Measurements from ENCODE around the gene TAPT1.
"Not testable (repeated sequence)": the region's sequence is repeated elsewhere in the genome, so short reads cannot be mapped to it uniquely, and the experiment has no call there.

Gene TAPT1, protein sequence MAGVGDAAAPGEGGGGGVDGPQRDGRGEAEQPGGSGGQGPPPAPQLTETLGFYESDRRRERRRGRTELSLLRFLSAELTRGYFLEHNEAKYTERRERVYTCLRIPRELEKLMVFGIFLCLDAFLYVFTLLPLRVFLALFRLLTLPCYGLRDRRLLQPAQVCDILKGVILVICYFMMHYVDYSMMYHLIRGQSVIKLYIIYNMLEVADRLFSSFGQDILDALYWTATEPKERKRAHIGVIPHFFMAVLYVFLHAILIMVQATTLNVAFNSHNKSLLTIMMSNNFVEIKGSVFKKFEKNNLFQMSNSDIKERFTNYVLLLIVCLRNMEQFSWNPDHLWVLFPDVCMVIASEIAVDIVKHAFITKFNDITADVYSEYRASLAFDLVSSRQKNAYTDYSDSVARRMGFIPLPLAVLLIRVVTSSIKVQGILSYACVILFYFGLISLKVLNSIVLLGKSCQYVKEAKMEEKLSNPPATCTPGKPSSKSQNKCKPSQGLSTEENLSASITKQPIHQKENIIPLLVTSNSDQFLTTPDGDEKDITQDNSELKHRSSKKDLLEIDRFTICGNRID

DNA sequence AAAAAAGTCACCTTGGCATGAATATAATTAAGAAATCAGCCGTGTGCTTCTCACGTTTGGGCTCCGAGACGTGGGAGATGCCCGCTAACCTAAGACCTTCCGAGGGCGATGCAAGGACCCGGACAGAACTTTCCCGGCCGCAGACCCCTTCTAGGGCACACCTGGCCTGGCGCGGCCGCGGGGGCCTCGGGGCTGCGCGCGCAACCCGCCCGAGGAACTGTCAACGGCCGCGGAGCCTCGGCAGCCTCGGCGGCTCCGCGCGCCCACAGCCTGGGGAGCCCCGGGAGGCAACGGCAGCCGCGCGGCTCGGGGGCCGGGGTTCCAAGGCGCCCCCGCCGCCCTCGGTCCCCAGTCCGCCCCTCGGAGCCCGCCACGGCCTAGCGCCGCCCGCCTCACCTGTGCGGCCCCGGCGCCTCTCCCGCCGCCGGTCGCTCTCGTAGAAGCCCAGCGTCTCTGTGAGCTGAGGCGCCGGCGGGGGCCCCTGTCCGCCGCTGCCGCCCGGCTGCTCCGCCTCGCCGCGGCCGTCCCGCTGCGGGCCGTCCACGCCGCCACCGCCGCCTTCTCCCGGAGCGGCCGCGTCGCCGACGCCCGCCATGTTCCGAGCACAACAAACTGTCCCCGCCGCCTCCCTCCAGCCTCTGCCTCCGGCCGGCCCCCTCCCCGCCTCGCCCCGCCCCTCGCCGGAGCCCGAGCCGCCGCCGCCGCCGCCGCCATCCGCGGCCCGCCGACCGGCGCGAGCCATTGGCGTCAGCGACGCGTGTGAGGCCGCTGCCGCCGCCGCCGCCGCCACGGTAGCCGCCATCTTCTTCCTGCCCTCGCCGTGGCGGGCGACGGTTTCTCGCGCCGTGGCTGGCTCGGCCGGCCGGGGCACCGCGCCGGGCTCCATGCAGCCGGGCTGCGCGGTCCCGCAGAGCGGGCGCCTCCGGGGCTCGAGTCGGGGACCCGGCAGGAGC, at the start of gene TAPT1:
Gene TAPT1, minus strand, starts transcription at position 609 of the 953 bp plus-strand sequence. Its CDS starts 14 bp downstream, at position 595.
- DNase-seq = peak; percentile 74 to 80

DNA sequence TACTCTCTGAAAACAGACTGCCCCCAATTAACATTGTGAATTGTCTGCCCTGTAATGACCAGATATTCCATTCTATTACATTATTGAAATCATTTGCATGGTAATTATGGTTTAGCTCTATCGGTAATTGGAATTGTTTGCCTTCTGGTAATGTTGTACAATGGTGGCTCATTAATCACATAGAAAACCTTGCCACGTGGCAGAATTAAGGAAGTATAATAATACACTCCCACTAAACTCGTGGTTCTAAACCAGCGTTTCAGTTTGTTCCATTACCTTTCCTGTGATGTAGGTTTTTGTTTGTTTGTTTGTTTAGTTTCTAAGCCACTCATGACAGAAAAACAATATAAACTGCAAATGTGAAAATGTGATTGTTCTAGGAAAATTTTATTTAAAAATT, 45.1 kb upstream of the TAPT1 start:
- peak in 1 of 2 experiments; percentile 31 for DNase-seq

DNA sequence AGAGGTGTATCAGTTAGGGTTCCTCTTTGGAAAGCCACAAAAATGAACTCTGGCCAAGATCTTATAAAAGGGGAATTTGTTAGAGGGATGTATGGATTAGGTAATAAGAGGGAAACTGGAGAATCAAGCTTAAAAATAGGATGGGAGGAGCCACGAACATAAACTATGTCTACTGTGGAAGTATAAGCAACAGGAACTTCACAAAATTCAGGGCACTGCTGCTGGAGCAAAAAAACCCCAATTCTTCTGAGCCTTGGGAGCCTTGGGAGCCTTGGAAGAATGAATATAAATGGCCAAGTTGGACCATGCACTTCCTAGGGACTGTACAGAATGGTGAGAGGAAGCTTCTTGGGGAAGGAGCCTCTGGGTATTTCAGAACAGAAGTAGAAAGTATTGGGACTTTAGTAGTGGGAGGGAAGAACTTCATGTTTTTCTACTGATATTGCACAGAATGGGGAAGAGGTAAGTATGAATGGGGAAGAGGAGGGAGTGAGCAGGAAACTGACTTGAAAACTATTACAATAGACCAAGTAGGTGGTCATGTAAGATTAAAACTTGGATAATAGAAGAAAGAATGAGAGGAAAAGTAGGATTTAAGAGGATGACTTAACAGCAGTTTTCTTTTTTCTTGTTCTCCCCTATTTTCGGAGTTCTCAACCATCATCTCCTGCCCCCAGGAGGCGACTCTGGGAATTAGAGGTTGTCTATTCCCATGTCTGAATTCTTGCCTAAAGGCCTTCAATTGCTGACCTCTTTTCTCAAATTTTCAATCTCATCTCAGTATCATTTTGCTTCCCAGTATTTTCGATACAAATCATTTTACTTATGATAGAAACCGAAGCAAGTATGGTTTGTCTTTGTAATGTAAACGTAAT, 44.4 kb upstream of the TAPT1 start:
- no peak for DNase-seq

DNA sequence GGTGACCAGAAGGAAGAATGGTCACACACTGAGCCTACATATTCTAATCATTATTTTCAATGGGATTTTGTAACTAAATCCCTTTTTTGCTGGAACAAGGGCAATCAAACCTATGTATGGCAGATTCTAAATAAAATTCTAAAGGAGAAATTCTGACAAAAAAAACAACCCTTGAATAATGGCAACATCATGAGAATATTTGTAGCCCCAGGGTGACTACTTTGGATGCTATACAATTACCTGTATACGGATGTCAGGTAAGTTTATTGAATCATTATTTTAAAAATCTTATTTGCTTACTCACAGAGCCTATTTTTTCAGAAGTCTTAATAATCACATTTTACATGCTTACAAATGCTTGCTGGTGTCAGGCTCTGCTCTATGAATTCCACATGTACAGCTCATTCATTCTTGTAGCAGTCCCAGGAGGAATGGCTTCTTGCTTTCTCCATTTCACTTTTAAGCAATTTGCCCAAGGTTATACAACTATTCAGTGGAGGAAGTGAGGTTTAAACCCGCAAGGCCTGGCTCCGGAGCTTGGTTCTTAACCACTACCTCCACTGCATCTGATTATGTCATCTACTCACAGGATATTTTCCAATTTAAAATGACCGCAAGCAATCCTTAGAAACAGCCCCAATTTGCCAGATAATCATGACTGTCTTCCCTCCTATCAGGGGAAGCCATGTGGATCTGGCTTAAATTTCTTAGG, 43.6 kb upstream of the TAPT1 start:
- not testable (repeated sequence) for DNase-seq

DNA sequence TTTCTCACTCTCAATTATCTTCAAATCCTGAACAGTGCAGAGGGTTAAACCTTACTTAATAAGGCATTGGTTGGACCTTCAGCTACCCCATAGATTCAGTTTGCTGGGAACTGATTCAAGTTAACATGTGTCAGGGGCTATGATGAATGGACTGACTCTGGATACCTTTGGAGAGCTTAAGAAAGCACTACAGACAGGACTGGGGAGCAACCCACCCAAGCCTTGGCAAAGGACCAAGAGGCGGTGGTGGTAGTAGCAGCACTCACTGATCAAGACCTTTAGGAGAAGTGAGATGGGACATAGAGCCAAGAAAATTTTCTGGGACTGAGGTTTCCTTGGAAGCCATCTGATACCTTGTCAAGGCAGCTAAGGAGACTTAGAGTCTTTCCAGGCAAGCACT, 43.0 kb upstream of the TAPT1 start:
- DNase-seq = no peak

DNA sequence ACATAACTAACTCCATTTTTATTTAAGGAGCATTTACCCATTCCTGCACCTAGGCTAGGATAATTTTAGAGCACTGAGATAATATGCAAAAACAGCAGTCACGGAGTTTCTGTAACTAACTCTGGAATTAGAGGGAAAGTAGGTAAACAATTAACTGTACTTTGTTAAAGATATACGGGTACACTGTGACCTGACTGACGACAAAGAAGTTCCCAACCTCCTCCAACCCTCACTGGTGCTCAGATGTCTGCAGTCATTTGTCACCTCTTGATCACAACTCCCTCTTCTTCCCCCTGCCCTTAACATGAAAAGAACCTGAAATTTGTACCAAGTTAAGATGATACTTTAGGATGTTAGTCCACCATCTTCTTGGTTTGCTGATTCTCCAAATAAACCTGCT, 42.0 kb upstream of the TAPT1 start:
- DNase-seq = no peak

DNA sequence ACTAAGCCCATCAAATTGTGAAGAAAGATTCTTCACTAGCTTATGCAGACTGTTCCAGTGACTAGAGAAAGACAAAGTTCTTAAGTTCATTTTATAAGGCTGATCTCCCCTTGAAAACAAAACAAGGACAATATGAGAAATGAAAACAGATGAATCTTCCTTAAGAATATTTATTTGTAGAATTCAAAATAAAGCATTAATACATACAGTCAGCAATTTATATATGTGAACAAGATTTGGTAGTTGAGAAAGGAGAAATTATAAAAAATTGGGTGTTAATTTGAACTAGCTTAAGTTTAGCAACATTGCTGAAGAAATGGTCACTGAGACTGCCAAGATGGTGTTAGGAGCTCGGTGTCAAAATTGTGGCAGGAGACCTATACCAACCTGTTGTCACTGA, 41.4 kb upstream of the TAPT1 start:
- DNase-seq = no peak

DNA sequence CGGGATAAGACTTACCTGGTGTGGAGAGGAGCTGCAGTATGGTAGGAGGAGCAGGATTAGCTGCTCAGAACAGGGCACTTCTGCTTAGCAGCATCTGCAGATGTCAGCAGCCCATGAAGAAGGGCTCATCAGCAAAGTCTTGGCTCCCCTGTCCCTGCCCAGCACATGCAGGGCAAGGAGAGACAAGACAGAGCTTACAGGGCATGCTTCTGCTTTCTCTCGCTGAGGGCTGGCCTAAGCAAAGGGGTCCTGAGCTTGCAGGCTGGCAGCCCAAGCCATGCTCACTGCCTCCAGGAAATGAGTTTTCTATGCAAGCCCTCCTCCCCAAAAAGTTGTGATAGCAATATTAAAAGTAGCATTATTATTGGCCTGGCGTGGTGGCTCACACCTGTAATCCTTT, 39.5 kb upstream of the TAPT1 start:
- DNase-seq = no peak

DNA sequence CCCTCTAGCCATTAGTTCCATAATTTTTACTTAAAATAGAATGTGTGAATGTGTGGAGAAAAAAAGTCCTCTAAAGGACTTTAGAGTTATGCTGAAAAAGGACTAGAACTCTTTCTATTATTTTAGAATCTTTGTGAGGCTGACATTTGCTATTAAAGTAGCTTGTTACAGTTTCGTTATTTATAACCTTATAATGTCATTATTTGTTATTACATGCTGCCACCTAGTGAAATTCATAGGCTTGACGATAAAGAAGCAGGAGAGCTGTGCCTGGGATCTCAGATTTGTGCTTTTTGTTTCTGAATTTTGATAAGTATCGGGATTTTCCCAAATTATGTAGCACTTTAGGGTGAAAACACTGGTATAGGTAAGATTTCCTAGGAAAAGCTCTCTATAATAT, 38.5 kb upstream of the TAPT1 start:
- peak; percentile 40 to 60 for DNase-seq

DNA sequence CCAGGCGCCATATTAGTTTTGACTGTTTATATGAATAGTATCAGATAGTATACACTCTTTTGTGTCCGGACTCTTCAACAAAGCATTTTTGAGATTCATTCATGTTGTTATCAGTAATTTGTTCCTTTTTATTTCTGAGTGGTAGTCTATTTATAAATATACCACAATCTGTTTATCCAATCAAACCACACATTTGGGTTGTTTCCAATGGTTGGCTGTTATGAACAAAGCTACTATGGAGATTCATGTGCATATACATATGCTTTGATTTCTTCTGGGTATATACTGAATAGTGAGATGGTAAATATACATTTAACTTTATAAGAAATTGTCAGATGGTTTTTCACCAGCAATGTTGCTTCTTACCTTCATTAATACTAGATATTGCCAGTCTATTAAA, 36.8 kb upstream of the TAPT1 start:
- DNase-seq = no peak

DNA sequence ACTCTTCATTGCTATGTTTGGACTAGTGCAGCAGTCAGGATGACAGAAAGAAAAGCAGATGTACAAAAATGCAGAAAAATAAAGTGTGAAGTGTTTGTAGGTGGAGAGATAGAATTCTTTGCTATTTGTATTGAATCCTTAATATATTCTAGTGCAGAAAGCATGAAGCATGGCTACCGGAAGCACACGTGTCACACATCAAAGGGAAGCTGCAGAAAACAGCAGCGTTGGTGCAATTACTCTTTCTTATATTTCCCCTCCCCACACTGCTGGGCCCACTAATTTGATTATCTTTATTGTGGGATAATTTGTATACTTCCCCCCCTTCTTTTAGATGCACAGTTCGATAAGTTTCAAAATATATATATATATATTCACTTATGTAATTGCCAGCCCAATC, 35.9 kb upstream of the TAPT1 start:
- no peak for DNase-seq

DNA sequence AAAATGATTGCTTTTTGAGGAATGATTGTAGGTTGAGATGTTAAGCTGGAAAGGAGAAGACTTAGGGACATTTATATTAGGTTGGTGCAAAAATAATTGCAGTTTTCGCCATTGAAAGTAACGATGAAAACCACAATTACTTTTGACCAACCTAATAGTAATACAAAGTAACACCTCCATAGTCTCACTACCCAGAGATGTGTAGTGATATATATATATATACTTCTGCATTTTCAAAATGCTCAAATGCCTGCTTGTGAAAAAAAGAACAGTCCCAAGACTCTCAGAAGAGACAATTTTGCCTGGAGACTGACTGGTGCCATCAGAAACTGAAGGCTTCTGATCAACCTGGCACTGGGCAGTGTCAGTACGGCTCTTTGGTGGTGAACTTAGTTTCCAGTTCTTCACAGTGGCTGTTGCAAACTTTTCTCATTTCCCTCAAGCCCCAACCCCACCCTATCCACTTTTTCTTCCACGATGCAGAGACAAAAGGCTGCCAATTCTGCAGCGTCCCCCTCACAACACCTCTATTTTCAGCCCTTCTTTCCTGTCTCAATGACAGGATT, 35.1 kb upstream of the TAPT1 start:
- DNase-seq = no peak

DNA sequence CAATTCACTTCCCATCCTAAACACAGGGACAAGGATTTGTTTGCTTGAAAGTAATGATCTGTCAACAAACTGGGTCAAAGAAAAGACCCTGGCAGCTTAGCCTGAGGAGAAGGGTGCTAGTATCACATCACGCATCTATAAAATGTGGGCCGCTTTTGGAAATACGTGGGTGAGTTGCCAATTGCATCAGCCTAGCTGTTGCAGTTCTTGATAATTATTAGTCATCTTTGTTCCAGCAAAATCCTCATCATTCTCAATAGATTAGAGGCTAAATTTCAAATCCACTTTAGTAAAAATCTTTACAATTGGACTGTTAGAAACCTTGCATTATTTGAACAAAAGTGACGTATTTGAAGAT, 33.6 kb upstream of the TAPT1 start:
- no peak for DNase-seq

DNA sequence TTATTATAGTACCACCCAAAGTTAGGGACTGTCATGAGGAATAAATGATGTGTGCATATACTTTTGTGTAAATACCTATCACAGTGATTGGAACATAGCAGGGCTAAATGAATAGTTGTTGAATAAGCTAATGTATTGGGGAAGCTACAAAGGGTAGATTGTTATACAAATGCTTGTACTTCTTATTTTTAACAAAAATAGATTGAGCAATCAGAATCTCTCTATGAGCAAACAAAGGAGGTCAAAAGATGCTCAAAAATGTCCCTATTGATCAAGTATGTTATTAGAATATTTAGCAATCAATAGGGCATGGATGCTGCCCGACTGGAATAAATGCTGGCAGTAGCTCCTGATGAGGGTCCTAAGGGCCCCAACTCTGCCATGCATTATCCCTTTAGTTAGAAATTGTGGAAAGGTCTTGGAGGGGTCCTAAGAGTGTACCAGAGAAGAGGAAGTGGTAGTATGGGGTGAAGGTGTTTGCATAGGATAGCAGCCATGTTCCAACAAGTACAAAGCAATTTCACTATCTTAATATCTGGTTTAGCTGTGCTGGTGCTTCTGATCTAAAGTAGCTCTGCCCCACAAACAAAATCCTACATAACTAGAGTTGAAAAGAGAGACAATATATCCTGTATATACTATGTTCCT, 33.1 kb upstream of the TAPT1 start:
- no peak for DNase-seq

DNA sequence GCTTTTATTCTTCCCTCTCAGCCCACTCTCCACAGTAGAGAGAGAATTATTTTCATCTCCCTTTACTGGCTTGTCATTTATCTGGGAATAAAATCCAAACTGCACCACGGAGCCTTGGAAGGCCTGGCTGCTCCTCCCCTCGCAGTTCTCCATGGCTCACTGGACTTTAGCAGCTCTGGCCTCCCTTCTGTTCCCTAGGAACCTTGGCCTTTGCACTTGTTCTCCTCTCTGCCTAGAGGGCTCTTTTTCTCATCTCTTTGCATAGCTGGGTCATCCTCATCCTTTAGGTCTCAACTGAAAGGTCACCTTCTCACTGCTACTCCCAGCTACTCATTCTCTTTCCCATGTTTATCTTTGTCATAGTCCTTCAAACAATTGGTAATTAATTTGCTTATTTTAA, 31.3 kb upstream of the TAPT1 start:
- no peak for DNase-seq

DNA sequence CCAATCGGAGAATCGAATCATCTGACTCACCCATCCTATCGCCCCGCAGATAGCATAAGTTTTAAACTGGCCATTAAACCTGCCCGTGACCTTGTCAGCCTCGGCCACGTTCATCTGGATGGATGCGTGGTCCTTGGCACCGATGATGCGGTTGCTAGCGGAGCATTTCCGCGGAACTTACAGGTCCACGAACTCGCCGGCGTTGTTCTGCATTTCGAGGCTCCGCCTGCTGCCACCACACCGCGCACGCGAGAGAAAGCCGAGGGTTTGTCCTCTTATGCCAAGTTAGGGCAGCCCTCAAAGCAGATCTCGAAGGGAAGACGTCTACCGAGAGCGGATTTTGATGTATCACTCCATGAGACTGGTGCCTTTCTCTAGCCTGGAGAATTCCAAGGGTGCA, 30.1 kb upstream of the TAPT1 start:
- DNase-seq = no peak

DNA sequence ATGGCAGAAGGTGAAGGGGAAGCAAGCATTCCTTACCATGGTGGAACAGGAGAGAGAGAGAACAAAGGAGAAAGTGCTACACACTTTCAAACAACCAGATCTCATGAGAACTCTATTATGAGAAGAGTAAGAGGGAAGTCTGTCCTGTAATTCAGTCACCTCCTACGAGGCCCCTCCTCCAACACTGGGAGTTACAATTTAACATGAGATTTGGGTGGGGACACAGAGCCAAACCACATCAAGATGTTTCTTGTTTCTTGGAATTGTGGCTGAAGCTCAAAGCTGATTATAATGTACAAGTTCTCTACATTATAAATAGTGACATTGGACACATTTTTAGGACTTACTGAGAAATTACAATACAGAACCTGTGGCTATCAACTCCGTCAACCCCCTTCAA, 29.5 kb upstream of the TAPT1 start:
- no peak for DNase-seq

DNA sequence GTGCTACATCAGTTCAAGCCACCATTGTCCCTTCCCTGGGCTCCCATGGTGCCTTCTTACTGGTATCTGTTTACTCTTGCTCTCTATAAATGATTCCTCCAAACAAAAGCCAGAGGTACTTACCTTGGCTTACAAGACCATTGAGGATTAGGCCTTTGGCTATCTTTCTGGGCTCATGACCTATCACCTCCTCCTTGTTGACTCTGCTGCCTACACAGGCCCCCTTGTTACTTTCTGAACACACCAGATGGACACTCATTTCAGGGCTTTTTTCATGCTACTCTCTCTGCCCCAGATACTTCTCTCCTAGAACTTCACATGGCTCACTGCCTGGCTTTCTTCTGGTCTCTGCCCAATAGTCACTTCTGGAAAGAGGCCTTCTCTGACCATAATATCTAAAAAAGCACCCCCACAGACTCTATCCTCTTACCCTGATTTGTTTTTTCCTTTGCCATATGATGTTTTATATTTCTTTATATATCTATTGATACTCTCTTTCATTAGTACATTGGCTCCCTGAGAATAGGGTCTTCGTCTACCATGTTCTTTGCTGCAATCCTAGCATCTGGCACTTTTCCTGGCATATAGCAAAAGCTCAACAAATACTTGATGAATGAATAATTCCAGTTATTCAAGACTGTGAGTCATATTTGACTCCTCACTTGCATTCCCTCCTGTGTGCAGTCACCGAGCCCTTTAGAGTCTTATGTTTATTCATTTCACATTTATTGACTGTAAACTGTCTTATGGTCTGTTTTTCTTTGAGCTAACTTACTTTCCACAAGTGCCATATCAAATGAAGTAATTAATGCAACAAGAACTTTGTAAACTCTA, 27.1 kb upstream of the TAPT1 start:
- no peak for DNase-seq

DNA sequence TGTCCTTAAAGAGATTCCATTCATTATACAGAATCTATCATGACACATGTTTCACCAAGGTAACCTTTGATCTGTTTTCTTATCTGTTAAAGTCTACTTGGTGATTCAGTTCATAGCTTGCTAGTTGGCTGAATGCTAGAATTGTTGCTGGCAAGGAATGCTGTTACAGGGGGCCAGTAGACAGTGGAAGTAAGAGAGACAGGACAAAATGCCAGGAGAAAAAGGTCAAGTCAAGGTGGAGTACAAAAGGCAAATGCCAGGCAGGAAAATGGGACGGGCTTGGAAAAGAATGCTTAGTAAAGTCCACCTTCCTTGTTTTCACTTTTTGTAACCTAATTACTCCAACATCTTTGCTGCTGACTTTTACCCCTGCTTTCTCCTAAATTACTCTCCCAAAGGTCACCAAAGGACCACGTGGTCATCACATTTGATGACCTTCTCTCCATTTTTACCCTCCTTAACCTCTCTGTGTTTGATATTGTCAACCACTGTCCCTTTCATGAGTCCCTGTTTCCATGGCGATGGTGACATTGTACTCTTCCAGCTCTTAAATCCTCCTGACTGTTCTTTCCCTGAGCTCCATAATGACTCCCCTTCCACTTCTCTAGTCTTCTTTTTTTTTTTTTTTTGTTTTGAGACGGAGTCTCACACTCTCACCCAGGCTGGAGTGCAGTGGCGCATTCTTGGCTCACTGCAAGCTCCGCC, 24.5 kb upstream of the TAPT1 start:
- DNase-seq = no peak

DNA sequence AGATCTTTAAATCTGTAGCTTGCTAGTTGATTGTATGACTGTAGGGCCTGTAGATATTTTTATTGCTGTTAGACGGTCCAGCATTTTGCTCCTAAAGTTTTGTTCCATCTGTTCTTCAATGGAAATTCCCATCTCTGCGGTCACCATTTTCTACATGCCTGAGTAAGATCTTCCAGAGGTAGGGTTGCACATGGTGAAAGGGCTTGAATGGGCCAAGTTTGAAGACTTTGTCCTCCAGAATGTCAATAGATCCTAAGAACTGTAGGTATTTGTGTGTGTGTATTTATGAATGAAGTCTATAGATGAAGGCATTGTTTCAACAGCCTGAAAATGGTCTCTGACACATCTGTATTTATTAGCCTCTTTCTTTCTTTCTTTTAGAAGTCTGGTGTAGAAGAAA, 22.3 kb upstream of the TAPT1 start:
- DNase-seq = no peak
